Natural killer cell (primary cell): ENCODE results near the gene SLC22A23. TPM values are rescaled to one million over a fixed set of nuclear protein-coding genes. Genes with fewer than 3 reads are reported as not detected.

Experiments used
- ATAC-seq, 3 donors: fragments of 150-1000 bp in 2 of 3; fragments of 200-7000 bp in 1 of 3; cut with Tn5 transposase; 1 replicate in 1 of 3; 2 replicates in 2 of 3; pipeline ENCODE4 v1.10.0; 2021; ENCODE audit warnings: mild to moderate bottlenecking in 2 of 3, moderate library complexity in 2 of 3
- DNase-seq, 2 donors: peaks; one replicate each; pipeline versions ENCODE4 v3.0.0 to v3.0.0-alpha.2; 2013 to 2021; ENCODE audit warnings: mixed read lengths in 1 of 2
- H3K27ac ChIP-seq: one replicate; pipeline ENCODE4 v1.5.1; 2013; ENCODE audit warnings: mild to moderate bottlenecking, low read length
- H3K27me3 ChIP-seq: one replicate; pipeline ENCODE4 v1.6.1; 2013; ENCODE audit warnings: low read length; ENCODE audit not compliant: control insufficient read depth, insufficient read depth
- H3K36me3 ChIP-seq: one replicate; pipeline ENCODE4 v1.6.1; 2013; ENCODE audit warnings: low read length; ENCODE audit not compliant: control insufficient read depth, insufficient read depth
- H3K4me1 ChIP-seq: one replicate; pipeline ENCODE4 v1.6.1; 2013; ENCODE audit warnings: low read length; ENCODE audit not compliant: control insufficient read depth, insufficient read depth
- H3K4me3 ChIP-seq: one replicate; pipeline ENCODE4 v1.5.1; 2013; ENCODE audit warnings: low read length
- H3K9me3 ChIP-seq: one replicate; pipeline ENCODE4 v1.6.1; 2013; ENCODE audit warnings: low read length; ENCODE audit not compliant: control insufficient read depth, insufficient read depth
- H3K27ac Mint-ChIP-seq, 2 donors: one replicate each; pipeline ENCODE4 v1.8.0; 2022; ENCODE audit warnings: mild to moderate bottlenecking in 2 of 2, mixed read lengths in 2 of 2, moderate library complexity in 1 of 2
- H3K27me3 Mint-ChIP-seq, 2 donors: one replicate each; pipeline ENCODE4 v1.8.0; 2022; ENCODE audit warnings: low read depth in 2 of 2, mixed read lengths in 2 of 2
- H3K36me3 Mint-ChIP-seq: one replicate; pipeline ENCODE4 v1.8.0; 2022; ENCODE audit warnings: mixed read lengths
- H3K4me1 Mint-ChIP-seq, 2 donors: one replicate each; pipeline ENCODE4 v1.8.0; 2022; ENCODE audit warnings: mixed read lengths in 2 of 2
- H3K4me3 Mint-ChIP-seq: one replicate; pipeline ENCODE4 v1.8.0; 2022; ENCODE audit warnings: mild to moderate bottlenecking, moderate library complexity, mixed read lengths
- H3K9me3 Mint-ChIP-seq, 2 donors: one replicate each; pipeline ENCODE4 v1.8.0; 2022; ENCODE audit warnings: mixed read lengths in 2 of 2
- WGBS: methylation state at CpG from one replicate; pipeline ENCODE4 v1.1.7; 2013; ENCODE audit warnings: missing lambda C conversion rate; ENCODE audit not compliant: insufficient coverage; 5-methylcytosine and 5-hydroxymethylcytosine counted together
- intact Hi-C: fragments of 100-400 bp; cut with micrococcal nuclease; formaldehyde crosslinking; loops from one replicate; pipeline ENCODE4 v1.14.2; 2022
- total RNA-seq, 4 donors: library from RNA; stranded (reverse); fragments of 120-200 nt in 1 of 4; gene quantifications; one replicate each; pipeline versions ENCODE4 v1.2.3 to v1.2.4, GENCODE V29; 2013 to 2022
- TF ChIP-seq, protein P1 (sequence below): fragments of 200-600 bp; IDR thresholded peaks from one replicate; pipeline ENCODE4 v1.8.0; 2022; ENCODE audit warnings: antibody characterized with exemption

The SLC22A23 gene
- total RNA-seq, 3 donors from 2014 or later (not counting 1 experiment from before 2014, with no cell fraction given), result 0.24 to 0.79 (median 0.38) TPM

- DNase-seq (no peak), ATAC-seq (no peak)
- Histone ChIP-seq H3K4me1 (no peaks in the 10 kb centered on the region), H3K4me3 (no peak overlapping the region), H3K9me3 (no peaks in the 10 kb centered on the region), H3K27me3 (no peaks in the 10 kb centered on the region), H3K36me3 (no peaks in the 10 kb centered on the region), H3K27ac (no peak overlapping the region)
- no peak overlapping the region for H3K4me3 Mint-ChIP-seq
- H3K27me3 Mint-ChIP-seq, result peaks cover 9 to 26% of the 10 kb centered on the region in 2 donors
- no peaks in the 10 kb centered on the region for H3K4me1 Mint-ChIP-seq
- TF ChIP-seq, protein P1, sequence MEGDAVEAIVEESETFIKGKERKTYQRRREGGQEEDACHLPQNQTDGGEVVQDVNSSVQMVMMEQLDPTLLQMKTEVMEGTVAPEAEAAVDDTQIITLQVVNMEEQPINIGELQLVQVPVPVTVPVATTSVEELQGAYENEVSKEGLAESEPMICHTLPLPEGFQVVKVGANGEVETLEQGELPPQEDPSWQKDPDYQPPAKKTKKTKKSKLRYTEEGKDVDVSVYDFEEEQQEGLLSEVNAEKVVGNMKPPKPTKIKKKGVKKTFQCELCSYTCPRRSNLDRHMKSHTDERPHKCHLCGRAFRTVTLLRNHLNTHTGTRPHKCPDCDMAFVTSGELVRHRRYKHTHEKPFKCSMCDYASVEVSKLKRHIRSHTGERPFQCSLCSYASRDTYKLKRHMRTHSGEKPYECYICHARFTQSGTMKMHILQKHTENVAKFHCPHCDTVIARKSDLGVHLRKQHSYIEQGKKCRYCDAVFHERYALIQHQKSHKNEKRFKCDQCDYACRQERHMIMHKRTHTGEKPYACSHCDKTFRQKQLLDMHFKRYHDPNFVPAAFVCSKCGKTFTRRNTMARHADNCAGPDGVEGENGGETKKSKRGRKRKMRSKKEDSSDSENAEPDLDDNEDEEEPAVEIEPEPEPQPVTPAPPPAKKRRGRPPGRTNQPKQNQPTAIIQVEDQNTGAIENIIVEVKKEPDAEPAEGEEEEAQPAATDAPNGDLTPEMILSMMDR, result no peak
- H3K9me3 Mint-ChIP-seq, result no peaks in the 10 kb centered on the region
- H3K36me3 Mint-ChIP-seq, result no peaks in the 10 kb centered on the region
- 68% methylated on average over 9 of the region's 13 CpGs for WGBS
- H3K27ac Mint-ChIP-seq, result no peak overlapping the region
- intact Hi-C loops, result no loop called here
Observed at GRCh38 chr6:3403238-3404173, 53.3 kb downstream of the SLC22A23 start.

DNA sequence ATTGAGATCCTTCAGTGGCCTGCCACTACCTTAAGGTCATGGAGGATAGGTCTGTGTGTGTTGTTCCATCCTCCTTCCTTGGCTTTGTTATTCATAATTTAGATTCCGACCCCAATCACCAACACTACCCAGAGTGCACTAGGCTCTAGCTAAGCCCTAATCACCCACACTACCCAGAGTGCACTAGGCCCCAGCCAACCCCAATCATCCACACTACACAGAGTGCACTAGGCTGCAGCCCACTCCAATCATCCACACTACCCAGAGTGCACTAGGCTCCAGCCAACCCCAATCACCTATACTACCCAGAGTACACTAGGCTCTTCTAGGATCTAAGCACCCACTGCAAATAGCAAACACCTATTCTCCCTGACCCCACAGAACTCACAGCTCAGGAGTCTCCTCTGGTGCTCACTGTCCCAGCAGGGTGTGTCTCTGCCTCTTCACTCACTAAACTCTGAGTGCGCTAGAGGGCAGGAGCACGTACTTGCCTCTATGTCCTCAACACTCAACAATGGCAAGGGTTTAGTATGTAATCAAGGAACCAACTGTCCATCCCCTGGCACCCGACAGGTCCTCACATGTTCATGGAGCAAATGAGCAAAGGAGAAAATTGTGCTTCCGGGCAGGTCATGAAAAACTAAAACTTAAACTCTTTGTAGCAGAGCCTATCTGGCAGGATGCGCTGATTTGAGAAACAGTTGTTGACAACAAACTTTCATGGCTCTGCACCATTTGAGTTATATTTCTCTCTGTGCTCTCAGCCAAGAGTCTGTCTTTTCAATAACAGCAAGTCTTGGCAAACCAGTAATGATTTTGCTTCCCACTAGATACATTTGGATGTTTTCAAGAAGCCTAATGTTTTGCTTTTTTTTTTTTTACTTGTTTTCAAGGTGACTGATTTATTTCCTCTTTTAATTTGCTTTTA is 54.3 kb downstream of the SLC22A23 start:
- no peak overlapping the region for H3K4me3 ChIP-seq
- peak in 1 of 3 donors; percentile 43 for ATAC-seq
- no peaks in the 10 kb centered on the region for H3K36me3 ChIP-seq
- H3K4me1 Mint-ChIP-seq, result no peaks in the 10 kb centered on the region
- no peak for DNase-seq
- no peaks in the 10 kb centered on the region for H3K9me3 ChIP-seq
- peaks cover 8 to 26% of the 10 kb centered on the region in 2 donors for H3K27me3 Mint-ChIP-seq
- TF ChIP-seq, protein P1, result no peak
- H3K36me3 Mint-ChIP-seq, result no peaks in the 10 kb centered on the region
- H3K9me3 Mint-ChIP-seq, result no peaks in the 10 kb centered on the region
- no peaks in the 10 kb centered on the region for H3K27me3 ChIP-seq
- H3K27ac Mint-ChIP-seq, result no peak overlapping the region
- H3K4me1 ChIP-seq, result no peaks in the 10 kb centered on the region
- intact Hi-C loops, result no loop called here
- 91% methylated on average over 6 of the region's 6 CpGs for WGBS
- H3K4me3 Mint-ChIP-seq, result no peak overlapping the region
- H3K27ac ChIP-seq, result no peak overlapping the region

DNA sequence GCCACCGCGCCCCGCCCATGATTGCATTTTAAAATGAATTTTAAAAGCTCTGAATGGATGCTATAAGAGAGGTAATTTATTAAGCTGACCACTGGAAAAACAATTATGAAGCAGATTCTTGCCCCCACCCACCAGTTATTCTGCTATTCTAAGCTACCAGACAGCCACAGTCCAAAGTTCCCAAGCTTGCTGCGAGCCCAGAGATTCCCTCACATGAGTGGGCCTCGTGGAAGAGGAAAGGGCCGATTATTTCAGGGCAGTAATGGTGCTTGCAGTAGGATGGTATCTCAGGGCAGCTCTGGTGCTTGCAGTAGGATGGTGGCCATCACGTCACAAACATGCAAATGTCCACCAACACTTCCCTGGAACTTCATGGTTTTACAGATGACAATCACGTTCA is 56.7 kb downstream of the SLC22A23 start:
- ATAC-seq (no peak), DNase-seq (no peak)
- H3K9me3 Mint-ChIP-seq, result no peaks in the 10 kb centered on the region
- Histone ChIP-seq H3K9me3 (no peaks in the 10 kb centered on the region), H3K4me3 (no peak overlapping the region), H3K27ac (no peak overlapping the region), H3K27me3 (no peaks in the 10 kb centered on the region), H3K4me1 (no peaks in the 10 kb centered on the region), H3K36me3 (no peaks in the 10 kb centered on the region)
- intact Hi-C loops, result no loop called here
- H3K4me3 Mint-ChIP-seq, result no peak overlapping the region
- WGBS, result 90% methylated on average over 8 of the region's 8 CpGs
- peaks cover 8 to 26% of the 10 kb centered on the region in 2 donors for H3K27me3 Mint-ChIP-seq
- no peaks in the 10 kb centered on the region for H3K36me3 Mint-ChIP-seq
- no peaks in the 10 kb centered on the region for H3K4me1 Mint-ChIP-seq
- TF ChIP-seq, protein P1, result no peak
- H3K27ac Mint-ChIP-seq, result no peak overlapping the region
